A549 (cell line): ENCODE data around the gene ZNF385B. TPM values are rescaled to one million over a fixed set of nuclear protein-coding genes. Genes with fewer than 3 reads are reported as not detected.

ENCODE experiments used
- ATAC-seq, 2 experiments: fragments of 200-7000 bp in 1 of 2; fragments of >200 bp in 1 of 2; cut with Nextera tagmentation in 1 of 2; cut with Tn5 transposase in 1 of 2; 3 replicates each; pipeline versions ENCODE4 v1.8.0 to v1.9.1; 2018 to 2020; ENCODE audit warnings: mild to moderate bottlenecking in 1 of 2, moderate library complexity in 1 of 2
- CTCF ChIA-PET: fragments of 300-600 bp; sonication (Branson Sonifier 250); formaldehyde crosslinking; extraction: SDS; loops from one replicate; lab custom pipeline; 2021; ENCODE audit warnings: antibody characterized with exemption, inconsistent platforms; lab: Yijun Ruan, JAX
- POLR2A ChIA-PET: fragments of 350-600 bp; formaldehyde crosslinking; extraction: SDS; loops from one replicate; lab custom pipeline; 2021; ENCODE audit warnings: antibody characterized with exemption, inconsistent platforms; lab: Yijun Ruan, JAX
- DNase-seq, 2 experiments: peaks; one replicate each; pipeline versions ENCODE4 v3.0.0 to v3.0.0-alpha.2; 2011 to 2016; ENCODE audit warnings: low read depth in 1 of 2, low spot score in 1 of 2
- FAIRE-seq: peaks from 2 replicates; lab custom pipeline; 2011; peaks lifted over from hg19 to GRCh38; lab: Jason Lieb, UNC
- H3K27ac ChIP-seq, 2 experiments: fragments of >200 bp; sonication (Bioruptor Twin); formaldehyde crosslinking; 3 replicates each; pipeline ENCODE4 v1.5.1; 2016 to 2017
- H3K4me1 ChIP-seq: fragments of >200 bp; sonication (Bioruptor Twin); formaldehyde crosslinking; 3 replicates; pipeline ENCODE4 v1.6.1; 2016
- H3K4me2 ChIP-seq: fragments of >200 bp; sonication (Bioruptor Twin); formaldehyde crosslinking; 3 replicates; pipeline ENCODE4 v1.6.1; 2016
- H3K4me3 ChIP-seq: fragments of >200 bp; sonication (Bioruptor Twin); formaldehyde crosslinking; 3 replicates; pipeline ENCODE4 v1.5.1; 2016
- H3K9me3 ChIP-seq: fragments of >200 bp; sonication (Bioruptor Twin); formaldehyde crosslinking; 3 replicates; pipeline ENCODE4 v1.6.1; 2016
- ATOH8 ChIP-seq: fragments of 250-450 bp; sonication (Bioruptor Pico); IDR thresholded peaks from 2 replicates; pipeline ENCODE4 v1.5.0; 2020; ENCODE audit warnings: low read depth, mild to moderate bottlenecking, moderate library complexity
- CBX2 ChIP-seq: fragments of 200-600 bp; sonication (generic); IDR thresholded peaks from 2 replicates; pipeline ENCODE4 v1.6.1; 2016; ENCODE audit warnings: low read depth, mild to moderate bottlenecking, borderline replicate concordance
- CEBPB ChIP-seq, 2 experiments: fragments of >200 bp in 1 of 2; sonication (Bioruptor Twin) in 1 of 2; formaldehyde crosslinking in 1 of 2; IDR thresholded peaks; 2 replicates each; pipeline ENCODE4 v1.6.1; 2012 to 2016
- CHD2 ChIP-seq: fragments of 150-350 bp; IDR thresholded peaks from 2 replicates; pipeline ENCODE4 v1.6.1; 2014; ENCODE audit warnings: low read length; ENCODE audit not compliant: partially characterized antibody
- CHD4 ChIP-seq: fragments of 200-600 bp; sonication (generic); IDR thresholded peaks from 2 replicates; pipeline ENCODE4 v1.6.1; 2016; ENCODE audit warnings: antibody characterized with exemption, mild to moderate bottlenecking, borderline replicate concordance
- CTCF ChIP-seq: fragments of >200 bp; sonication (Bioruptor Twin); formaldehyde crosslinking; IDR thresholded peaks from 3 replicates; pipeline ENCODE4 v1.5.1; 2016
- E2F6 ChIP-seq: IDR thresholded peaks from 2 replicates; pipeline ENCODE4 v1.6.1; 2012; ENCODE audit warnings: low read depth, borderline replicate concordance
- EP300 ChIP-seq, 2 experiments: fragments of >200 bp; sonication (Bioruptor Twin); formaldehyde crosslinking; IDR thresholded peaks; 2 replicates in 1 of 2; 3 replicates in 1 of 2; pipeline ENCODE4 v1.6.1; 2016 to 2017
- FOXS1 ChIP-seq: fragments of 250-450 bp; sonication (Bioruptor Pico); IDR thresholded peaks from 2 replicates; pipeline ENCODE4 v1.5.0; 2020; ENCODE audit warnings: mild to moderate bottlenecking, moderate library complexity
- GATA3 ChIP-seq: IDR thresholded peaks from 2 replicates; pipeline ENCODE4 v1.6.1; 2012; ENCODE audit warnings: borderline replicate concordance
- HEYL ChIP-seq: fragments of 250-450 bp; sonication (Bioruptor Pico); IDR thresholded peaks from 2 replicates; pipeline ENCODE4 v1.8.0; 2021; ENCODE audit warnings: mild to moderate bottlenecking, moderate library complexity
- HMGXB4 ChIP-seq: fragments of 250-450 bp; sonication (Bioruptor Pico); IDR thresholded peaks from 2 replicates; pipeline ENCODE4 v1.5.0; 2021; ENCODE audit warnings: mild to moderate bottlenecking, moderate library complexity, borderline replicate concordance
- HOXB5 ChIP-seq: fragments of 250-450 bp; sonication (Bioruptor Pico); IDR thresholded peaks from 2 replicates; pipeline ENCODE4 v1.5.0; 2020; ENCODE audit warnings: mild to moderate bottlenecking, moderate library complexity
- JUN ChIP-seq, 2 experiments: fragments of >200 bp; sonication (Bioruptor Twin); formaldehyde crosslinking; IDR thresholded peaks; 2 replicates in 1 of 2; 3 replicates in 1 of 2; pipeline ENCODE4 v1.6.1; 2016 to 2017
- KDM5A ChIP-seq: fragments of 200-600 bp; sonication (generic); IDR thresholded peaks from 2 replicates; pipeline ENCODE4 v1.6.1; 2016; ENCODE audit warnings: antibody characterized with exemption, mild to moderate bottlenecking
- MAFK ChIP-seq: fragments of 450-650 bp; IDR thresholded peaks from 2 replicates; pipeline ENCODE4 v1.6.1; 2014; ENCODE audit not compliant: partially characterized antibody
- MAX ChIP-seq: IDR thresholded peaks from 2 replicates; pipeline ENCODE4 v1.6.1; 2012
- MYC ChIP-seq: IDR thresholded peaks from 2 replicates; pipeline ENCODE4 v1.6.1; 2012; ENCODE audit warnings: mild to moderate bottlenecking, inconsistent platforms, low read length, improper control_type of control experiment, borderline replicate concordance
- NR3C1 ChIP-seq: fragments of >200 bp; sonication (Bioruptor Twin); formaldehyde crosslinking; IDR thresholded peaks from 3 replicates; pipeline ENCODE4 v1.6.1; 2017
- POLR2A ChIP-seq: IDR thresholded peaks from 2 replicates; pipeline ENCODE4 v1.6.1; 2012; ENCODE audit warnings: mild to moderate bottlenecking, low read length
- POLR2AphosphoS2 ChIP-seq: conservative IDR thresholded peaks from 2 replicates; pipeline ENCODE4 v1.6.1; 2012; ENCODE audit warnings: low read length, improper control_type of control experiment, inconsistent platforms
- RARB ChIP-seq: fragments of 250-450 bp; sonication (Bioruptor Pico); IDR thresholded peaks from 2 replicates; pipeline ENCODE4 v1.8.0; 2021; ENCODE audit warnings: mild to moderate bottlenecking, moderate library complexity
- RFX5 ChIP-seq: fragments of 450-650 bp; IDR thresholded peaks from 2 replicates; pipeline ENCODE4 v1.7.1; 2014; ENCODE audit warnings: antibody characterized with exemption, mild to moderate bottlenecking, moderate library complexity
- SREBF2 ChIP-seq: fragments of 450-650 bp; IDR thresholded peaks from 2 replicates; pipeline ENCODE4 v1.6.1; 2014; ENCODE audit warnings: mild to moderate bottlenecking, moderate library complexity
- TFCP2L1 ChIP-seq: fragments of 250-450 bp; sonication (Bioruptor Pico); IDR thresholded peaks from 2 replicates; pipeline ENCODE4 v1.5.0; 2021; ENCODE audit warnings: mild to moderate bottlenecking
- USF2 ChIP-seq: fragments of 450-650 bp; IDR thresholded peaks from 2 replicates; pipeline ENCODE4 v1.6.1; 2014; ENCODE audit warnings: antibody characterized with exemption
- ZC3H11A ChIP-seq: fragments of 450-650 bp; IDR thresholded peaks from 2 replicates; pipeline ENCODE4 v1.6.1; 2014; ENCODE audit warnings: antibody characterized with exemption, mild to moderate bottlenecking
- ZNF302 ChIP-seq: fragments of 250-450 bp; sonication (Bioruptor Pico); IDR thresholded peaks from 2 replicates; pipeline ENCODE4 v1.9.0; 2021; ENCODE audit warnings: inconsistent platforms, mild to moderate bottlenecking, moderate library complexity
- whole genome bisulfite sequencing: methylation state at CpG from one replicate; pipeline ENCODE4 v1.1.6; 2017; ENCODE audit errors: missing lambda C conversion rate; 5-methylcytosine and 5-hydroxymethylcytosine counted together
- polyA plus RNA-seq, 4 experiments: library from polyadenylated mRNA; depleted of rRNA in 3 of 4; stranded (reverse); fragments of >200 nt; fragmentation: RNase III in 1 of 4; extraction: RNeasy Plus Mini Kit Qiagen cat#74134 plus additional on column Dnase treatment in 1 of 4; gene quantifications; 2 replicates in 3 of 4; 3 replicates in 1 of 4; pipeline ENCODE4 v1.2.3, GENCODE V29; 2011 to 2017

ZNF385B gene
- polyA plus RNA-seq, 2 of the 4 experiments (the other 2 are of a cell fraction), result not detected

GRCh38 chr2:179746981-179747380, 114.4 kb downstream of the ZNF385B start:
- H3K9me3 ChIP-seq, result no peaks in the 10 kb centered on the region
- no peak overlapping the region for H3K4me3 ChIP-seq
- no peaks in the 10 kb centered on the region for H3K4me1 ChIP-seq
- ATAC-seq (no peak), DNase-seq (no peak), FAIRE-seq (no peak)
- TF ChIP-seq CHD4, result no peak
- TF ChIP-seq MYC, result no peak
- TF ChIP-seq NR3C1, result no peak
- POLR2A ChIA-PET, result no interaction called here
- WGBS, result 70% methylated on average over 5 of the region's 5 CpGs
- no peak overlapping the region for H3K4me2 ChIP-seq
- H3K27ac ChIP-seq, result no peak overlapping the region
- CTCF ChIA-PET, result interaction anchor here (0.9 kb wide), 1 partner anchor 323 kb away, joined by 3 read pairs; no protein-coding TSS in a partner anchor

GRCh38 chr2:179745635-179746256, 115.7 kb downstream of the ZNF385B start:
- 29% methylated on average over 5 of the region's 5 CpGs for WGBS
- no peak for DNase-seq
- no peak for FAIRE-seq
- no peak overlapping the region for H3K27ac ChIP-seq
- POLR2A ChIA-PET, result no interaction called here
- TF ChIP-seq ZNF302 (CRISPR knock-in tag) (no peak), CBX2 (no peak), FOXS1 (no peak), GATA3 (no peak), POLR2AphosphoS2 (no peak), E2F6 (no peak), CEBPB (IDR thresholded peaks at IDR 0.05) (no peak), CHD4 (no peak), ZC3H11A (no peak), CTCF (no peak), HOXB5 (CRISPR knock-in tag) (no peak), EP300 (IDR thresholded peaks at IDR 0.05) (no peak), TFCP2L1 (CRISPR knock-in tag) (no peak), ATOH8 (CRISPR knock-in tag) (no peak), POLR2A (no peak), CHD2 (no peak), JUN (IDR thresholded peaks at IDR 0.05) (no peak), RFX5 (no peak)
- no peak for ATAC-seq
- H3K4me1 ChIP-seq, result no peaks in the 10 kb centered on the region
- no peaks in the 10 kb centered on the region for H3K9me3 ChIP-seq
- CTCF ChIA-PET, result no interaction called here
- no peak overlapping the region for H3K4me3 ChIP-seq
- H3K4me2 ChIP-seq, result no peak overlapping the region

GRCh38 chr2:179744401-179744800, 117.0 kb downstream of the ZNF385B start:
- POLR2A ChIA-PET, result no interaction called here
- ATAC-seq (no peak), FAIRE-seq (no peak), DNase-seq (no peak)
- Histone ChIP-seq H3K27ac (no peak overlapping the region), H3K4me3 (no peak overlapping the region), H3K4me2 (no peak overlapping the region), H3K9me3 (no peaks in the 10 kb centered on the region), H3K4me1 (no peaks in the 10 kb centered on the region)
- CTCF ChIA-PET, result interaction anchor here (0.5 to 0.9 kb wide), 3 partner anchors 333 to 949 kb away, joined by 3 read pairs; no protein-coding TSS in a partner anchor
- 46% methylated on average over 5 of the region's 5 CpGs for WGBS
- TF ChIP-seq HMGXB4, result no peak
- TF ChIP-seq CHD4, result no peak
- TF ChIP-seq FOXS1, result no peak
- TF ChIP-seq KDM5A, result no peak
- no peak for TF ChIP-seq RARB (CRISPR knock-in tag)
- TF ChIP-seq POLR2AphosphoS2, result no peak
- TF ChIP-seq CBX2, result no peak
- TF ChIP-seq ATOH8 (CRISPR knock-in tag), result no peak
- TF ChIP-seq MAFK, result no peak
- TF ChIP-seq HEYL (CRISPR knock-in tag), result no peak
- no peak for TF ChIP-seq MAX
- no peak for TF ChIP-seq USF2
- TF ChIP-seq SREBF2, result no peak
- no peak for TF ChIP-seq POLR2A
